ENCODE measurements around the gene TRANK1.

Gene TRANK1

GRCh38 chr3:36944641-36945270 lies at the start of gene TRANK1:
TRANK1 (minus strand) TSS chr3:36945054; CDS start chr3:36944809, 245 bp downstream.
- no peak for TF ChIP-seq CTCF (IDR thresholded peaks at IDR 0.05; ENCODE audit: low read length, missing control alignments)
- peak within 1 kb of the TSS; percentile 64 for H3K4me3 ChIP-seq (replicated peaks; ENCODE audit: low read depth, low read length)
- DNase-seq (ENCODE audit: low read depth), result peak; percentile 73

- H3K4me3 ChIP-seq (replicated peaks; ENCODE audit: low read depth, low read length), result peak within 1 kb of the TSS; percentile 90
- no peak for TF ChIP-seq CTCF (IDR thresholded peaks at IDR 0.05; ENCODE audit: low read length, missing control alignments)
- DNase-seq (ENCODE audit: low read depth), result peak; percentile 100
These were observed 48.8 kb upstream of the TRANK1 start, which contains the start of gene MLH1 for GRCh38 chr3:36993326-36994283. MLH1 (plus strand) TSS chr3:36993518; CDS start chr3:36993548, 30 bp downstream.

GRCh38 chr3:36992806-36993325 lies 48.0 kb upstream of the TRANK1 start, which contains the start of gene EPM2AIP1:
EPM2AIP1 (minus strand) TSS chr3:36993131; CDS start chr3:36993077, 54 bp downstream.
- no peak for DNase-seq (ENCODE audit: low read depth)
- peak within 1 kb of the TSS; percentile 90 for H3K4me3 ChIP-seq (replicated peaks; ENCODE audit: low read depth, low read length)
- peak; percentile 6 for TF ChIP-seq CTCF (IDR thresholded peaks at IDR 0.05; ENCODE audit: low read length, missing control alignments)

- TF ChIP-seq CTCF (IDR thresholded peaks at IDR 0.05; ENCODE audit: low read length, missing control alignments), result no peak
- peak overlapping the region; percentile 90 for H3K4me3 ChIP-seq (replicated peaks; ENCODE audit: low read depth, low read length)
- DNase-seq (ENCODE audit: low read depth), result peak; percentile 51
These were observed 47.3 kb upstream of the TRANK1 start for GRCh38 chr3:36991923-36992805.

- TF ChIP-seq CTCF (IDR thresholded peaks at IDR 0.05; ENCODE audit: low read length, missing control alignments), result no peak
- H3K4me3 ChIP-seq (replicated peaks; ENCODE audit: low read depth, low read length), result peak overlapping the region; percentile 90
- DNase-seq (ENCODE audit: low read depth), result no peak
These were observed 46.3 kb upstream of the TRANK1 start for GRCh38 chr3:36991147-36991546.

- no peak for DNase-seq (ENCODE audit: low read depth)
- peak overlapping the region; percentile 90 for H3K4me3 ChIP-seq (replicated peaks; ENCODE audit: low read depth, low read length)
- TF ChIP-seq CTCF (IDR thresholded peaks at IDR 0.05; ENCODE audit: low read length, missing control alignments), result no peak
These were observed 44.7 kb upstream of the TRANK1 start for GRCh38 chr3:36989568-36989967.
